ENCODE measurements around the gene ACYP2.

DNA sequence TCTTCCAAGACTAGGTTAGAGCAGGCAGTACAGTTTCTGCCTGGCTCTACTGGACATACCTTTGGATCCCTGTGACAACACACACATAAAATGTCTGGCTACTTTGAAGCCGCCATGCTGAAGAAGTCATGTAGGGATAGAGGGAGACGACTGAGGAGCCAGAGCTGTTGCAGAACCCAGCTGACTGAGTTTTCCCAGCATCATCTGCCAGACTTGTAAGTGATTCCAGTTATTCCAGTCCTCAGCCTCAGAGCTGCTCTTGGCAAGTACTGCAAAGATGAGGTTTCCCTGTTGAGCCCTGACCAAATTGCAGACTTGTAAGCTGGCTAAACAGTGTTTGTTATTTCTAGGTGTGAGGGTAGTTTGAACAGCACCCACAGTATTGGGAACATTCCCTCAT, 172.1 kb downstream of the ACYP2 start:
- TF ChIP-seq, protein P1, sequence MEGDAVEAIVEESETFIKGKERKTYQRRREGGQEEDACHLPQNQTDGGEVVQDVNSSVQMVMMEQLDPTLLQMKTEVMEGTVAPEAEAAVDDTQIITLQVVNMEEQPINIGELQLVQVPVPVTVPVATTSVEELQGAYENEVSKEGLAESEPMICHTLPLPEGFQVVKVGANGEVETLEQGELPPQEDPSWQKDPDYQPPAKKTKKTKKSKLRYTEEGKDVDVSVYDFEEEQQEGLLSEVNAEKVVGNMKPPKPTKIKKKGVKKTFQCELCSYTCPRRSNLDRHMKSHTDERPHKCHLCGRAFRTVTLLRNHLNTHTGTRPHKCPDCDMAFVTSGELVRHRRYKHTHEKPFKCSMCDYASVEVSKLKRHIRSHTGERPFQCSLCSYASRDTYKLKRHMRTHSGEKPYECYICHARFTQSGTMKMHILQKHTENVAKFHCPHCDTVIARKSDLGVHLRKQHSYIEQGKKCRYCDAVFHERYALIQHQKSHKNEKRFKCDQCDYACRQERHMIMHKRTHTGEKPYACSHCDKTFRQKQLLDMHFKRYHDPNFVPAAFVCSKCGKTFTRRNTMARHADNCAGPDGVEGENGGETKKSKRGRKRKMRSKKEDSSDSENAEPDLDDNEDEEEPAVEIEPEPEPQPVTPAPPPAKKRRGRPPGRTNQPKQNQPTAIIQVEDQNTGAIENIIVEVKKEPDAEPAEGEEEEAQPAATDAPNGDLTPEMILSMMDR (IDR thresholded peaks at IDR 0.05) = no peak
- TF ChIP-seq EP300 (IDR thresholded peaks at IDR 0.05) (no peak), POLR2AphosphoS5 (IDR thresholded peaks at IDR 0.05) (no peak)
